Stimulated activated CD8-positive, alpha-beta memory T cell treated with anti-CD3 and anti-CD28 coated beads, Interleukin-15, amount 100 ng/mL, for 4 hours (primary cell): Measurements from ENCODE around the gene OR2V1.
A peak's percentile ranks its signal among the peaks of the same experiment; 100 is the strongest.
"Not testable (repeated sequence)": the region's sequence is repeated elsewhere in the genome, so short reads cannot be mapped to it uniquely, and the experiment has no call there.

Experiments
- DNase-seq, 2 donors: peaks; one replicate each; pipeline ENCODE4 v3.0.0-alpha.2; 2020; ENCODE audit warnings: low read depth in 2 of 2

OR2V1 gene

GRCh38 chr5:181130832-181131496 lies at the start of gene OR2V1:
Gene OR2V1 (minus strand): TSS chr5:181131169. CDS start chr5:181125304, 5,865 bp downstream.
- DNase-seq, result no peak

- DNase-seq, result not testable (repeated sequence)
Measured at GRCh38 chr5:181177559-181177958, 46.6 kb upstream of the OR2V1 start.

GRCh38 chr5:181176254-181176952 lies 45.4 kb upstream of the OR2V1 start:
- no peak for DNase-seq

- DNase-seq, result no peak
Measured at GRCh38 chr5:181173420-181174342, 42.7 kb upstream of the OR2V1 start.

GRCh38 chr5:181173027-181173419 lies 42.1 kb upstream of the OR2V1 start:
- DNase-seq, result no peak

- no peak for DNase-seq
Measured at GRCh38 chr5:181171782-181172181, 40.8 kb upstream of the OR2V1 start.

- DNase-seq, result no peak
Measured at GRCh38 chr5:181170996-181171395, 40.0 kb upstream of the OR2V1 start.

GRCh38 chr5:181170237-181170825 lies 39.4 kb upstream of the OR2V1 start:
- DNase-seq, result no peak

GRCh38 chr5:181169459-181170236 lies 38.7 kb upstream of the OR2V1 start:
- DNase-seq, result peak in 1 of 2 donors; percentile 55

- DNase-seq, result no peak
Measured at GRCh38 chr5:181168595-181169118, 37.7 kb upstream of the OR2V1 start.

GRCh38 chr5:181167814-181168488 lies 37.0 kb upstream of the OR2V1 start:
- DNase-seq, result no peak

- DNase-seq, result no peak
Measured at GRCh38 chr5:181166812-181167733, 36.1 kb upstream of the OR2V1 start.

GRCh38 chr5:181164076-181164952 lies 33.3 kb upstream of the OR2V1 start:
- no peak for DNase-seq

- DNase-seq, result no peak
Measured at GRCh38 chr5:181163487-181164075, 32.6 kb upstream of the OR2V1 start.

GRCh38 chr5:181161534-181162175 lies 30.7 kb upstream of the OR2V1 start:
- no peak for DNase-seq

- not testable (repeated sequence) for DNase-seq
Measured at GRCh38 chr5:181160755-181161533, 30.0 kb upstream of the OR2V1 start.
